HG02938 (cell line): ENCODE results near the gene MYO7B.
"Not testable (repeated sequence)": the region's sequence is repeated elsewhere in the genome, so short reads cannot be mapped to it uniquely, and the experiment has no call there.

Experiments used
- ATAC-seq: cut with Tn5 transposase; IDR thresholded peaks from one replicate; pipeline ENCODE4 v1.9.1; 2021; ENCODE audit warnings: mild to moderate bottlenecking, moderate library complexity; ENCODE audit not compliant: unreplicated experiment

MYO7B gene

DNA sequence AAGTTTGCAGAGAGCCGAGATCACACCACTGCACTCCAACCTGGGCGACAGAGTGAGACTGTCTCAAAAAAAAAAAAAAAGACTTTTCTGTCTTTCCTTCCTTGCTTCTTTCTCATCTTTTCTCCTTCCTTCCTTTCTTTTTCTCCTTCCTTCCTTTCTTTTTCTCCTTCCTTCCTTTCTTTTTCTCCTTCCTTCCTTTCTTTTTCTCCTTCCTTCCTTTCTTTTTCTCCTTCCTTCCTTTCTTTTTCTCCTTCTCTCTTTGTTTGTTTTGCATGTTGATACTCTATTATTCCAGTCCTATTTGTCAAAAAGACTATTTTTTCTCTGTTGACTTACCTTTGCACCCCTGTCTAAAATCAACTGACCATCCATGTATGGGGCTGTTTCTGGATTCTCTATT lies 36.9 kb downstream of the MYO7B start:
- ATAC-seq: not testable (repeated sequence)

DNA sequence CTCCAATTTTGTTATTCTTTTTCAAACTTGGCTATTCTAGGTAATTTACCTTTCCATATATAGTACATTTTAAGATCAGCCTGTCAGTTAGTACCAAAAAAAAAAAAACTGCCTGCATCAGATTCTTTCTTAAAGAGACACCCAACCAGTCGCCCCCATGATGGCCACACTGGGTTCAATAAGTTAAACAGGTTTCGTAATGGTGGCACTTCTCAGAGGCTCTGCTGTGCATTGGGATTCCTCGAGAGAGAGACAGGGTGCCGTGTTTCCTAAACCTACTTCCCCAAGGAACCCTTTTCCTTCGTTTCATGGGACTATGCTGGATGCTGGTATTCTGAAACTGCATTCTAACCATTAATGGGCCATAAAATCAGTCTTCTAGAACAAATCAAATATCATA lies 37.4 kb downstream of the MYO7B start:
- no peak for ATAC-seq

DNA sequence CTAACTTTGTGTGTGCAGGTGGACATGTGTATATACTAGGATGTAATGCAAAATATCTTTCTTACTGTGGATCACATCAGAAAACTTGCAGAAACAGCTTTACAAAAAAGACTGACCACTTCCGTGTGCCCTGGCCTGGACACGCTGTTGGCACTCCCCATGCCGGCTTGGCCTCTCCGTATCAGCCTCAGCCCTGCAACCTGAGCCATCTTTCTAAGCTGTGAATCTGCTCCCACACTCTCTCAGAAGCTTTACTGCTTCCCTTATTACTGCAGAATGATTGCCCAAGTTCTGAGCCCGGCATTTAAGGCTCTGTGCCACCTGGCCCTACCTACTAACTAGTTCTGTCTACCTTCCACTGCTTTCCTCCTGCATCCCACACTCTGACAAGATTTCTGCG lies 37.8 kb downstream of the MYO7B start:
- no peak for ATAC-seq

DNA sequence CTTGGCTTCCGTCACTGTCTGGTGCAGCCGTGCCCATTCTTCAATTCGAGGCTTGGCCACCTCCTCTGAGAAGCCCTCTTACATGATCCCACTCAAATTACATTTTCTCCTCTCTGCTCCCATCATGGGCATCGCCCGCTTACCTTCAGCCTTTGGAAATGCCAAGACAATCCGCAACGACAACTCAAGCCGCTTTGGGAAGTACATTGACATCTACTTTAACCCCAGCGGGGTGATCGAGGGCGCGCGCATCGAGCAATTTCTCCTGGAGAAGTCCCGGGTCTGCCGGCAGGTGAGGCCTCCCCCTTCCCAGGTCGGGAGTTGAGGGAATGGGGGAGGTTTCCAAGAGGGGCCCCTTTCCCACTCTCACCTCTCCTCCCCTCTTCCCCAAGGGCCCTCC lies 38.3 kb downstream of the MYO7B start:
- ATAC-seq: no peak

DNA sequence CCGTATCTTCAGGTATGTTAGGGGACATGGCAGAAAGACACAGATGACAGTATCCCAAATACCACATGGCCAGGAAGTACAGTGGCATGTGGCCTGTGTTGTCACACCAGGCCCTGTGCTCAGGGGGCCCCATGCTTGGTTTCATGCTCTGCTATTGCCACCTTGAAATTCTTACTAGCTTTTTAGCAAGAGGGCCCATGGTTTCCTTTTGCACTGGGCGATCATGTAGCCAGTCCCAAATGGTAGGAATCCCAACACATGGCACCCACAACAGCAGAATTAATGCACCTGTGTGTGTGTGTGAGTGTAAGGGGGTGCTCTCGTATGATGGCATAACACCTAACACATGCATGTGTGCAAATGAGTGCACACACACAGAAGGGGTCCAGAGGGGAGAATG lies 39.2 kb downstream of the MYO7B start:
- no peak for ATAC-seq

DNA sequence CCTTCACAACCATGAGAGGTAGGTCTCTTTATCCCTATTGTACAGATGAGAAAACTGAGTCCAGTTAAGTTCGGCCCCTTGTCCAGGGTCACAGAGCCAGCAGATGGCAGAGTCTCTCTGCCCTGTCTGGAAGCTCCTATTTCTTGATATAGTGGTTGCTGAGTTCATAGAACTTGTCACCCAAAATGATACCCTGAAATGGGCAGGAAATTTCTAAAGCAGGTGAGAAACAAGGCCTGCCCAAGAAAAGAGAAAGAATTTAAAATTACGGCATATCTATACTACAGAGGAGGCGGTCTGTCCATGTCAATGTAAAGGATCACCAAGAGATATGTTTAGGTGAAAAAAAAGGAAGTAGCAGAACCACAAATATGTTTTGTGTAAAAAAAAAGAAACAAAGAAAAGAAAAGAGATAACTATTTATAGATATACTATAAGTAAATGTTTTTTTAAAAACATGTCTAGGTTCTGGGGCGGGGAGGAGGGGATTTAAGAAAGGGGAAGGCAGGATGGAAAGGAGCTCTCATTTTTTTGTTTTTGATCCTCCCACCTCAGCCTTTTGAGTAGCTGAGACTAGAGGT lies 39.8 kb downstream of the MYO7B start:
- no peak for ATAC-seq

DNA sequence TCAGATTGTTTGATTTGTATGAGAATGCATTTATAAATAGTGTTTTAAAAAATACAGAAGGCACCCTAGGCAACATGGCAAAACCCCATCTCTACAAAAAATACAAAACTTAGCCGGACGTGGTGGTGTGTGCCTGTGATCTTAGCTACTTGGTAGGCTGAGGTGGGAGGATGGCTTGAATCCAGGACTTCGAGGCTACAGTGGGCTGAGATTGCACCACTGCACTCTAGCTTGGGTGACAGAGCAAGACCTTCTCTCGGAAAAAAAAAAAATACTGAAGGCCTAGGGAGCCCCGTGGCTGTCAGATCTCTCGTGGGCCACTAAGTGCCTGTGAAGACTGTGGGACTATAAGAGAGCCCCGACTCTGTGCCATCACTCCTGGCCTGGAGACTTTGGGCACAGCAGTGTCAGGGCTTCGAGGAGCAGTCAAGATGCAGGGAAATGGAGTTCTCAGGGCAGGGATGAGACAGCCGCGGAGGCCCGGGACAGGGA lies 40.5 kb downstream of the MYO7B start:
- ATAC-seq: no peak

DNA sequence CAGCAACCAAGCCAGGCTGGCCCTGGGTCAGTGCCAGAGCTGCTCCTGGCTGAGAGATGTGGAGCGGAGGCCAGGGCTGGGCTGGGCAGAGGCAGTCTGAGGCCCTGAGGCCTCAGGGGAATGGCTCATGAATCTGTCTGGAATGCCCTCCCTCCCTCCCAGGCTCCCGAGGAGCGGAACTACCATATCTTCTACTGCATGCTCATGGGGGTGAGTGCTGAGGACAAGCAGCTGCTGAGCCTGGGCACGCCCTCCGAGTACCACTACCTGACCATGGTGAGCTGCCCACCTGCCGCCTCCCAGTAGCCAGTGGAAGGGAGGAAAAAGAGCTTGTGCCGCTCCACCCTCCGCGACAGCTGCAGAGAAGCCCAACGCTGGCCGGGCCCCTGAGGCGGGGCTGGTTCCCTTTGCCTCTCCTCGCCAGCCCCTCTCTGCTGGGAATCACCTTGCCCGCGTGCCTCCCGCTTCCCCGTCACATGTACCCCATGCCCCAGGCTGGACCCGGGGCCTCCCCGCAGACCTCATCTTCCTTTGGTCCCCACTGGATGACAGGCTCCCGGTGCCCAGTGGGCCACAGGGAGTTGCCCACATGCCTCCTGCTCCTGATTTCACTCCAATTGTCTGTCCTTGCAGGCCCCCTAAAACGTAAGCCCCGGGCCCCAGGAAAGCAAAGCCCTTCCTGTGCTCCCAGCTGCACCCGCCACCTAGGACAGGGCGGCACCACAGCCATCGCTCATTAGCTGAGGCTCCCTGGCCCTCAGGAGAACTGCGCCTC lies 41.1 kb downstream of the MYO7B start:
- ATAC-seq: no peak

DNA sequence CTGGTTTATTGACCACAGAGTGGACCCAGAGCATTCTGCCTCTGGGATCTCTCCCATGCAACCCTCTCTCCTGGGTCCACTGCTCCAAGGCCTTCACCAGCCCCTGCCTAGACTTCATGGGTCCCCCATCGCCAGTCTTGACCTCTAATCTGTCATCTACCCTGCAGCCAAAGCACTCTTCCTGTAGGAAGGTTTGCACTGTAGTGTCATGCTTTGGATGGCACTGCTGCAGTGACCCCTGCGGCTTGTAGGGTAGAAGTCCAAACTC lies 41.7 kb downstream of the MYO7B start:
- no peak for ATAC-seq

DNA sequence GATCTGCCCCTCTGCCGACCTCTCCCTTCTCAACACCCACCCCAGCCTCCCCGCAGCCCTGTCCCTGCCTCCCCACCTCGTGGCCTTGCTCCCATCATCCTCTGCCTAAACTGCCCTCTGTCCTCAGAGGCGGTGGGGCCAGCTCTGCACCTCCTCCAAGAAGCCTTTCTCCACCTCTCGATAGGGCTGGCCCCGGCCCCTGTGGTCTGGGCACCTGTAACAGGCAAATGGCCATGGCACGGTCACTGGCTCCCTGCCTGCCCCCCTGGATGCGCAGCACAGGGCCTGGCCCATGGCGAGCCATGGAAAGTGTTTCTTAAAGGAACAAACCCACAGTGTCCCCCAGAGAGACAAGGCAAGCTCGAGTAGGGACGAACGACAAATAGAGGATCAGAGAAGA lies 42.0 kb downstream of the MYO7B start:
- ATAC-seq: no peak

DNA sequence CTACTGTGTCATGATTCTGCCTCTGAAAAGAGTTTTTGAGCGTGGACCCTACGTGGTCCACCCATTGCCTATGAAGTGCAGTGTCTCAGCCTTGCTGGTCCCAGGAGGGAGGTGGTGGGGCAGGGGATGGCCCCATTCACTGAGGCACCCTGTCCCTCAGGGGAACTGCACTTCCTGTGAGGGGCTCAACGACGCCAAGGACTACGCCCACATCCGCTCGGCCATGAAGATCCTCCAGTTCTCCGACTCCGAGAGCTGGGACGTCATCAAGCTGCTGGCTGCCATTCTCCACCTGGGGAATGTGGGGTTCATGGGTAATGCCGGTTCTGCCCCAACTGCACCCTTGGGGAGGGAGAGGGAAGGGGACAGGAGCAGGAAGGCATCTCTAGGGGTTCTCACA lies 42.5 kb downstream of the MYO7B start:
- ATAC-seq: no peak

DNA sequence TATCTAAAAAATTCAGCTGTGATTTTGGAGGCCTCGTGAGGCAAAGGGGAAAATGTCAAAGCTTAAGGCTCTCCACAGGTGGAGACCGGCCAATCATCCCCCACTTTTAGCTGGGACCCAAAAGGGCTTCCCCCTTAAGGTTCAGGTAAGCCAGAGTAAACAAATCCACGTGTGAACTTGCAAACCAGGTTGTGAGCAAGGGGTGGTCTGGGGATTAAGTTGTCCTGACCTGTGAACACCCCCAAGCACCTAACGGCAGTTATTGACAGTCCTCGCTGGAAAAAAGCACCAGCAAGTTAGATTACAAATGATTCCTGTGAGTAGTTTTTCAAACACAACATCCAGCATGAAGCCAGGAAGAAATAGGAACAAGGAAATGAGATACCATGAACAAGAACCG lies 42.9 kb downstream of the MYO7B start:
- no peak for ATAC-seq

DNA sequence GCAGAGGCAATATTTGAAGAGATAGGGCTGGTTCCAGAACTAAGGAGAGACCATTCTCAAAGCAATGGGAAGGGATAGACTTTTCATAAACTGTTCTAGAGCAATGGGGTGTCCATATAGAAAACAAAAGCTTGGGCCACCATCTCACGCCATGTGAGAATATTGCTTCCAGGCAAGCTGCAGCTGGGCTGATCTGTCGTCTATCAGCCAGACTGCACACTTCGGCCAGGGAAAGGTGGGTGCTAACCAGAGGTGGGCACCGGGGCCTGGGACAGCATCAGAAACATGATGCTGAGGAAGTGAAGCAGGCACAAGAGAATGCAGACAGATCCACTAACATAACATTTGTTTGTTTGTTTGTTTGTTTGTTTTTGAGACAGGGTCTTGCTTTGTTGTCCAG lies 43.7 kb downstream of the MYO7B start:
- no peak for ATAC-seq

DNA sequence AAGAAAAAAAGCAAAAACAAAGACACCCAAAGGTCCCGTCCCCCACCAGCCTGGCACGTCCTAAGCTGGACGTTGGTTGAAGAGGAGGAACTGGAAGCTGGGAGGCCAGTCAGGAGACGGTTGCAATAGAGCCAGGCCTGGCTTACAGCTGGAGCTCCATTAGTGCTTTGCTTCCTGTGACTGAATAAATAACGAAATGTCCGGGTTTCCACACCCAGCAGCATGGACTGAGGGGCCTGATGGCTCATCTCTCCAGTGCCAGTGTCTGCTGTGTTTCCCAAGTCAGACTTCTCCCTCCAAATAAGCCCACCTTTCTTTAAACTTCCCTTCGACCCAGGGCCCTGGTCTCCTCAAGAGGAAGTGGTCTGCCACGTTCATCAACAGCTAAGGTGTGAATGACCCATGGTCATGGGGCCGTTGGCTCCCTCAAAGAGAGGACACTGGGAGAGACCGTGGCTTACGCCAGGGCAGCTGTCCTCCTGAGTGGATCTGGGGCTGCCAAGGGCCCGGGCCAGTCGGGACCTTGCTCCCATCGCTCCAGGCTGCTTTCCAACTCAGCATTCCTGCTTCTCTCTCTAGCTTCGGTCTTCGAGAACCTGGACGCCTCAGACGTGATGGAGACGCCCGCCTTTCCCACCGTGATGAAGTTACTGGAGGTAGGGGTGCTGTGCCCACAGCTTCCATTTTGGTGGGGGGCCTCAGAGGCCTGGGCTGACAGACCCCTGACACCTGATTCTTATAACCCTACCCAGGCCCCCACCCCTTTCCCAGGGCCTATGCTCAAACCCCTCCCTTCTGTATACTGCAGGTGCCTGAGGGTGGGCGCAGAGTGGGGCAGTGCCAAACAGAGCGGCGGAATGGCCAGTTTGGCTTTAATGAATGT lies 44.9 kb downstream of the MYO7B start:
- ATAC-seq: no peak

DNA sequence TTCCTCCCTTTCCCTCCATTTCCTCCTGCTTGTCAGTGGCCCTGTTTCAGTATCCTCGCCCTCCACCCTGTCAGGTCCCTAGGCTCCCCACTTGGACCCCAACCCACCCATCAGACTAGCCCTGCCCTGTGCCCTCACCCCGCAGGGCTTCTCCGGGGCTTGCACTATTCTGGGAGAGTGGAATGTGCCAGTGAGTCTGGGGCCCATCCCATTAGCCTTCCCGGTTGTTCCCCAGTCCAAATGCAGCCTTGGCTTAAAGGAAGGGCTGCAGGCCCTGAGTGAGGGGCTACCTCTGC lies 45.5 kb downstream of the MYO7B start:
- no peak for ATAC-seq

DNA sequence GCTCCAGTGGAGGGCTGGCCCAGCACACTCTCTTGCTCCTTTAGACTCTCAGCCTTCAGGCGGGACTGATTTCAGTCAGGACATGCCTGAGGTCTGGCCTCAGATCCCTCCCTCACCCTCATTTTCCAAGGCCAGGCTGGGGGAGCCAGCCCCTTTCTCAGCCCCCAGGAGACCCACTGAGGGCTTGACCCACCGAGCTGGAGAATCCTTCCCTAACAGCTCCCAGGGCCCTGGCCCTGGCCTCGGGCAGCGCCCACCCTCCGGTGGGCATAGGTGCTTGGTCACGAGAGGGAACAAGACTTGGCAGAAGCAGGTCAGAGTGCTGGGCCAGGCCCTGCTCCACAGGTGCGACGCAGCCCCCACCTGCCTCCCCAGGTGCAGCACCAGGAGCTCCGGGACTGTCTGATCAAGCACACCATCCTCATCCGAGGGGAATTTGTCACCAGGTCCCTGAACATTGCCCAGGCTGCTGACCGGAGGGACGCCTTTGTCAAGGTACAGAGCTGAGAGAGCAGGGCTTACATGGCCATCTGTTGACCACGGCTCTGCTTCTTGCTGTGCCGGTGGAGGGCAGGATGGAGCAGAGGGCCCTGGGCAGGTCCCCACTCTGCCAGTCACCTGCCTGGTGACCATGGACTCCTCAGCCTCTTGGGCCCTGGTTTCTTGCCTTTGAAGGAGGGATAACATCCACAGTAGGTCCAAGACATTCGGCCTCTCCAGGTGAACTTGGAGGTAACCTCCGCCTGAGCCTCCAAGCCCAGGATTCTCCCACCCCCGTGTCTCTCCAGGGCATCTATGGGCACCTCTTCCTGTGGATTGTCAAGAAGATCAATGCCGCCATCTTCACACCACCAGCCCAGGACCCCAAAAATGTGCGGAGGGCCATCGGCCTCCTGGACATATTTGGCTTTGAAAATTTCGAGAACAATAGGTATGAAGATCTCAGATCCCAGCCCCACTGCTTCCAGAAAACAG lies 46.3 kb downstream of the MYO7B start:
- no peak for ATAC-seq

DNA sequence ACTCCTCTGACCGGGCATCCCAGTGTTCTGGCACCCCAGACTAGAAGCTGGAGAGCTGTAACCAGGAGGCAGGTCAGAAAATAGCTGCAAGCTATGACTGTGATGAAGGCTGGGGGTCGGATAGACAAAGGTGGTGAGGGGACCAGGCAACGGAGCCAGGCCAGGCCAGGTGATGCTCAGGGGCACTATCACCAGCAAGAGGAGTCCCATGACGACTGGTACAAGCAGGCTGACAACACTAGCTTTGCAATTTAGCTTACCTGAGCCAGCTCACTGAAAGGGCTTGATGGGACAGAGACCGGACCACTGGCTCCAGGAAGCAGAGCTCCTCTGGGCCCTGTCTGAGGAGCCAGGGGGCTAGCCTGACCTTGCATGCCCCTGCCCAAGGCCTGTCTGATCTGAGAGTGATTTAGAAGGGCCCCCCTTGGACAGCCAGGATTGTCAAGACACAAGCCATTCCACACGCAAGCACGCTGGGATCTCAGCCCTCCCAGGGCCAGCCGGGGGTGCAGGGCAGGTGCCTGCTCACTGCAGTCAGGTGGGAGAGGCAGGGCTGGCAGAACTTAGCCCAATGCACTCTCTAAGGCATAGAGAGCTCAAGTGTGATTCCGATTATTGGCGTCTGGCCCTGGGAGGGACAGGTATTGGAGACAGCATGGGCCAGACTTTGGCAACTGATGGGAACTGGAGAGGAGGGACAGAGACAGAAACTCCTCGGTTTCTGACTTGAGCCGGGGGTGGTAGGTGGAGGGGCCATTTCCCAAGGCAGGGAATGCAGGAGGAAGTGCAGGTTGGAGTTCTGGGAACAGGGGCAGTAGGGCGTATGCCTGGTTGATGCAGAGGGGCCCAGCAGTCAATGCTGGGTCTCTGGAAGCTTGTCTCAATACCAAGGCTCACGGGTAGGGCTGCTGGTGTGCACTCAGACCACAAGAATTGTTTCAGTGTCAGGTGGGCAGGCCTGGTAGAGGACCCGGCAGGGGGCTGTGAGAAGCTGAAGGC lies 47.7 kb downstream of the MYO7B start:
- no peak for ATAC-seq

DNA sequence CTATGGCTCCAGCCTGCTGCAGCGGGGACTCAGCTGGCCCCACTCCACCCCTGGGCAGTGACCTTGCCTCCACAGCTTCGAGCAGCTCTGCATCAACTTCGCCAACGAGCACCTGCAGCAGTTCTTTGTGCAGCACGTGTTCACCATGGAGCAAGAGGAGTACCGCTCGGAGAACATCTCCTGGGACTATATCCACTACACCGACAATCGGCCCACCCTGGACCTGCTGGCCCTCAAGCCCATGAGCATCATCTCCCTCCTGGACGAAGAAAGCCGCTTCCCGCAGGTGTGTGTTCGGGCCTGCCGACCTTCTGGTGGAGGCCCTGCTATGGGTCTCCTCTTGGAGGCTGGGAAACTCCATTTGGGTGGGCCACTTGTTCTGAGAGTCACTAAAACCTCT lies 48.6 kb downstream of the MYO7B start:
- no peak for ATAC-seq

DNA sequence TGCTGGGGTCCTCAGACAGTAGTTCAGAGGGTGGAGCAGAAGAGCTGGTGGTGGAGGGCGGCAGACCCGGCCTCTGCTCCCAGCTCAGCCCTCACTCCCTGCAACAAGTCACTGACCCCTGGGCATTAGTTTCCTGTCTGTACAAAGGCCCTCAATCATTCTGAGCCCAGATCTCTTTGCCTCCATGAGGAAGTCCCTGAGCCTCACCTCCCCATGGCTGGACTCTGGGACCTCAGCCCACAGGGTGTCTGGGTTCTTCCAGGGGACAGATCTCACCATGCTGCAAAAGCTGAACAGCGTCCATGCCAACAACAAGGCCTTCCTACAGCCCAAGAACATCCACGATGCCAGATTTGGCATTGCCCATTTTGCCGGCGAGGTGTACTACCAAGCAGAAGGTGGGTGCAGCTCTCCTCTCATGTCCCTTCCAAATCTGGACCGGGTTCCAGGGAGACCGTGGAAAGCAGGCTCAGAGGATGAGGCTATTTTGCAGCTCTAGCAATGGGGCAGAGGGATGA lies 49.1 kb downstream of the MYO7B start:
- no peak for ATAC-seq
